Fibroblast of lung (primary cell): Measurements from ENCODE around the gene ACTL7A. TPM values are rescaled to one million over a fixed set of nuclear protein-coding genes. Genes with fewer than 3 reads are reported as not detected.
"Not testable (repeated sequence)": the region's sequence is repeated elsewhere in the genome, so short reads cannot be mapped to it uniquely, and the experiment has no call there.

Source experiments
- DNase-seq, 2 donors: peaks; one replicate each; pipeline versions ENCODE4 v3.0.0 to v3.0.0-alpha.2; 2010; ENCODE audit warnings: low read depth in 2 of 2
- H2AFZ ChIP-seq: 2 replicates; pipeline ENCODE4 v1.5.1; 2012; ENCODE audit warnings: low read length, control low read depth, inconsistent platforms
- H3K27ac ChIP-seq: 2 replicates; pipeline ENCODE4 v1.5.1; 2011; ENCODE audit warnings: low read length, control low read depth; ENCODE audit not compliant: insufficient read depth
- H3K27me3 ChIP-seq: 2 replicates; pipeline ENCODE4 v1.5.1; 2011; ENCODE audit warnings: mild to moderate bottlenecking, low read length; ENCODE audit not compliant: control insufficient read depth, insufficient read depth
- H3K36me3 ChIP-seq: 2 replicates; pipeline ENCODE4 v1.5.1; 2011; ENCODE audit warnings: low read length; ENCODE audit not compliant: control insufficient read depth, insufficient read depth
- H3K4me1 ChIP-seq: 2 replicates; pipeline ENCODE4 v1.5.1; 2011; ENCODE audit warnings: low read length; ENCODE audit not compliant: control insufficient read depth, insufficient read depth; ENCODE audit errors: extremely low read depth
- H3K4me2 ChIP-seq: 2 replicates; pipeline ENCODE4 v1.5.1; 2011; ENCODE audit warnings: low read length, control low read depth; ENCODE audit not compliant: insufficient read depth; ENCODE audit errors: extremely low read depth
- H3K4me3 ChIP-seq, 4 experiments: fragments of 200-600 bp in 1 of 4; sonication (generic) in 1 of 4; replicated peaks in 1 of 4; 2 replicates each; pipeline ENCODE4 v1.5.1; 2011 to 2016; ENCODE audit warnings: low read length in 4 of 4, low read depth in 3 of 4, mild to moderate bottlenecking in 3 of 4, control low read depth in 2 of 4, inconsistent platforms in 1 of 4, mixed read lengths in 1 of 4; ENCODE audit not compliant: insufficient read depth in 1 of 4; ENCODE audit errors: control extremely low read depth in 1 of 4
- H3K79me2 ChIP-seq: 2 replicates; pipeline ENCODE4 v1.5.1; 2012; ENCODE audit warnings: mild to moderate bottlenecking, low read length, inconsistent platforms; ENCODE audit not compliant: control insufficient read depth, insufficient read depth
- H3K9ac ChIP-seq: 2 replicates; pipeline ENCODE4 v1.5.1; 2011; ENCODE audit warnings: mild to moderate bottlenecking, low read length, control low read depth; ENCODE audit not compliant: insufficient read depth
- H3K9me3 ChIP-seq: 2 replicates; pipeline ENCODE4 v1.5.1; 2012; ENCODE audit warnings: low read depth, low read length; ENCODE audit not compliant: control insufficient read depth, insufficient read depth
- H4K20me1 ChIP-seq: 2 replicates; pipeline ENCODE4 v1.5.1; 2011; ENCODE audit warnings: low read length; ENCODE audit not compliant: control insufficient read depth, insufficient read depth; ENCODE audit errors: extremely low read depth
- EZH2 ChIP-seq: IDR thresholded peaks from 2 replicates; pipeline ENCODE4 v1.5.1; 2012; ENCODE audit warnings: low read length, control low read depth, mild to moderate bottlenecking; ENCODE audit errors: missing control alignments
- polyA plus RNA-seq, 2 donors: library from polyadenylated mRNA; depleted of rRNA in 1 of 2; stranded (reverse) in 1 of 2; unstranded in 1 of 2; fragments of >200 nt; gene quantifications; 2 replicates each; pipeline ENCODE4 v1.2.1, GENCODE V29; 2011 to 2012; ENCODE audit warnings: missing spikeins in 1 of 2
- total RNA-seq: library from RNA; depleted of rRNA; stranded (reverse); fragments of >200 nt; gene quantifications from 2 replicates; pipeline ENCODE4 v1.2.1, GENCODE V29; 2014
- TF ChIP-seq, protein P1 (sequence below), 2 donors: IDR thresholded peaks in 1 of 2; conservative IDR thresholded peaks in 1 of 2; 1 replicate in 1 of 2; 2 replicates in 1 of 2; pipeline ENCODE4 v1.5.1; 2011 to 2012; ENCODE audit warnings: low read length in 2 of 2, control low read depth in 1 of 2, inconsistent platforms in 1 of 2, low read depth in 1 of 2, mild to moderate bottlenecking in 1 of 2

ACTL7A gene
- total and polyA plus RNA-seq, 2 donors (not counting 1 experiment from before 2014, with no cell fraction given) = not detected

- Histone ChIP-seq H3K4me3 (no peak overlapping the region), H3K9ac (no peak overlapping the region), H3K27ac (no peak overlapping the region), H3K4me1 (no peaks in the 10 kb centered on the region), H3K9me3 (no peaks in the 10 kb centered on the region), H4K20me1 (no peaks in the 10 kb centered on the region), H2AFZ (no peak overlapping the region), H3K4me2 (no peak overlapping the region), H3K79me2 (no peaks in the 10 kb centered on the region), H3K36me3 (no peaks in the 10 kb centered on the region), H3K27me3 (no peaks in the 10 kb centered on the region)
- no peak for DNase-seq
- no peak for TF ChIP-seq EZH2
- TF ChIP-seq, protein P1, sequence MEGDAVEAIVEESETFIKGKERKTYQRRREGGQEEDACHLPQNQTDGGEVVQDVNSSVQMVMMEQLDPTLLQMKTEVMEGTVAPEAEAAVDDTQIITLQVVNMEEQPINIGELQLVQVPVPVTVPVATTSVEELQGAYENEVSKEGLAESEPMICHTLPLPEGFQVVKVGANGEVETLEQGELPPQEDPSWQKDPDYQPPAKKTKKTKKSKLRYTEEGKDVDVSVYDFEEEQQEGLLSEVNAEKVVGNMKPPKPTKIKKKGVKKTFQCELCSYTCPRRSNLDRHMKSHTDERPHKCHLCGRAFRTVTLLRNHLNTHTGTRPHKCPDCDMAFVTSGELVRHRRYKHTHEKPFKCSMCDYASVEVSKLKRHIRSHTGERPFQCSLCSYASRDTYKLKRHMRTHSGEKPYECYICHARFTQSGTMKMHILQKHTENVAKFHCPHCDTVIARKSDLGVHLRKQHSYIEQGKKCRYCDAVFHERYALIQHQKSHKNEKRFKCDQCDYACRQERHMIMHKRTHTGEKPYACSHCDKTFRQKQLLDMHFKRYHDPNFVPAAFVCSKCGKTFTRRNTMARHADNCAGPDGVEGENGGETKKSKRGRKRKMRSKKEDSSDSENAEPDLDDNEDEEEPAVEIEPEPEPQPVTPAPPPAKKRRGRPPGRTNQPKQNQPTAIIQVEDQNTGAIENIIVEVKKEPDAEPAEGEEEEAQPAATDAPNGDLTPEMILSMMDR (conservative IDR thresholded peaks at IDR 0.05 in 1 of 2, IDR thresholded peaks at IDR 0.05 in 1 of 2; ENCODE audit: low read depth in 1 of 2, low read length in 2 of 2) = no peak
These were observed 16.6 kb upstream of the ACTL7A start for GRCh38 chr9:108845507-108845906.

GRCh38 chr9:108845947-108846346, 16.1 kb upstream of the ACTL7A start:
- H3K27ac ChIP-seq = no peak overlapping the region

DNA sequence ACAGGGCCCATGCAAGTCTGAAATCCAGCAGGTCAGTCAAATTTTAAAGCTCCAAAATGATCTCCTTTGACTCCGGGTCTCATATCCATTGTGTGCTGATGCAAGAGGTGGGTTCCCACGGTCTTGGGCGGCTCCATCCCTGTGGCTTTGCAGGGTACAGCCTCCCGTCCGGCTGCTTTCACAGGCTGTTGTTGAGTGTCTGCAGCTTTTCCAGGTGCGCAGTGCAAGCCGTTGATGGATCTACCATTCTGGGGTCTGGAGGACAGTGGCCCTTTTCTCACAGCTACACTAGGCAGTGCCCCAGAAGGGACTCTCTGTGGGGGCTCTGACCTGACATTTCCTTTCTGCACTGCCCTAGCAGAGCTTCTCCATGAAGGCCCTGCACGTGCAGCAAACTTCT, 13.8 kb upstream of the ACTL7A start:
- H3K4me2 ChIP-seq, H3K27me3 ChIP-seq, DNase-seq, H3K9me3 ChIP-seq, H3K27ac ChIP-seq, H4K20me1 ChIP-seq, H3K4me1 ChIP-seq, H2AFZ ChIP-seq, H3K36me3 ChIP-seq, H3K4me3 ChIP-seq, H3K9ac ChIP-seq, H3K79me2 ChIP-seq: not testable (repeated sequence)

More at GRCh38 chr9:108845947-108846346, 16.1 kb upstream of the ACTL7A start:
- TF ChIP-seq, protein P1 (conservative IDR thresholded peaks at IDR 0.05 in 1 of 2, IDR thresholded peaks at IDR 0.05 in 1 of 2; ENCODE audit: low read depth in 1 of 2, low read length in 2 of 2) = no peak
- no peak for TF ChIP-seq EZH2
- H3K36me3 ChIP-seq = no peaks in the 10 kb centered on the region
- no peak overlapping the region for H3K4me3 ChIP-seq
- no peak overlapping the region for H3K4me2 ChIP-seq
- no peaks in the 10 kb centered on the region for H3K79me2 ChIP-seq
- H3K4me1 ChIP-seq = no peaks in the 10 kb centered on the region
- DNase-seq = no peak
- no peak overlapping the region for H3K9ac ChIP-seq
- H3K9me3 ChIP-seq = no peaks in the 10 kb centered on the region
- no peaks in the 10 kb centered on the region for H3K27me3 ChIP-seq
- H2AFZ ChIP-seq = no peak overlapping the region
- no peaks in the 10 kb centered on the region for H4K20me1 ChIP-seq
